C4-2B (cell line): ENCODE results near the gene TNFSF13.

Source experiments
- CTCF ChIP-seq: fragments of 450-650 bp; conservative IDR thresholded peaks from 2 replicates; pipeline ENCODE4 v1.5.1; 2017; ENCODE audit warnings: mild to moderate bottlenecking
- ZFX ChIP-seq: fragments of 450-650 bp; IDR thresholded peaks from 2 replicates; pipeline ENCODE4 v1.6.1; 2017

GRCh38 chr17:7509937-7510336, 48.6 kb upstream of the TNFSF13 start:
- TF ChIP-seq ZFX, result no peak
- TF ChIP-seq CTCF, result no peak
